ENCODE data around the gene DLG2.

The DLG2 gene

GRCh38 chr11:83693306-83693992 lies 1933.7 kb downstream of the DLG2 start:
- no peak for FAIRE-seq

- no peak for FAIRE-seq
These were observed 1934.5 kb downstream of the DLG2 start for GRCh38 chr11:83692675-83693074.

- no peak for FAIRE-seq
These were observed 1935.6 kb downstream of the DLG2 start for GRCh38 chr11:83691451-83691950.

- no peak for FAIRE-seq
These were observed 1937.9 kb downstream of the DLG2 start for GRCh38 chr11:83689144-83689780.

- FAIRE-seq = no peak
These were observed 1939.4 kb downstream of the DLG2 start for GRCh38 chr11:83687787-83688186.

- no peak for FAIRE-seq
These were observed 1941.4 kb downstream of the DLG2 start for GRCh38 chr11:83685730-83686129.

GRCh38 chr11:83684071-83684470 lies 1943.1 kb downstream of the DLG2 start:
- no peak for FAIRE-seq

GRCh38 chr11:83682611-83682973 lies 1944.6 kb downstream of the DLG2 start:
- no peak for FAIRE-seq

GRCh38 chr11:83681906-83682610 lies 1945.1 kb downstream of the DLG2 start:
- FAIRE-seq = no peak

- no peak for FAIRE-seq
These were observed 1945.9 kb downstream of the DLG2 start for GRCh38 chr11:83681031-83681781.

- FAIRE-seq = no peak
These were observed 1946.8 kb downstream of the DLG2 start for GRCh38 chr11:83680321-83680720.

- FAIRE-seq = no peak
These were observed 1948.1 kb downstream of the DLG2 start for GRCh38 chr11:83678831-83679584.

GRCh38 chr11:83677730-83678129 lies 1949.4 kb downstream of the DLG2 start:
- no peak for FAIRE-seq

- FAIRE-seq = no peak
These were observed 1951.0 kb downstream of the DLG2 start for GRCh38 chr11:83676056-83676601.

GRCh38 chr11:83674102-83674896 lies 1952.8 kb downstream of the DLG2 start:
- no peak for FAIRE-seq

GRCh38 chr11:83671289-83671688 lies 1955.9 kb downstream of the DLG2 start:
- FAIRE-seq = no peak

GRCh38 chr11:83666149-83666548 lies 1961.0 kb downstream of the DLG2 start:
- FAIRE-seq = no peak

- no peak for FAIRE-seq
These were observed 1963.2 kb downstream of the DLG2 start for GRCh38 chr11:83663988-83664387.

GRCh38 chr11:83663446-83663845 lies 1963.7 kb downstream of the DLG2 start:
- no peak for FAIRE-seq

GRCh38 chr11:83662494-83662893 lies 1964.7 kb downstream of the DLG2 start:
- FAIRE-seq = no peak
